Activated CD4-positive, alpha-beta T cell treated with anti-CD3 and anti-CD28 coated beads for 1 hour (primary cell): ENCODE results near the gene SOAT2.
"Not testable (repeated sequence)": the region's sequence is repeated elsewhere in the genome, so short reads cannot be mapped to it uniquely, and the experiment has no call there.

Source experiments
- DNase-seq: peaks from one replicate; pipeline ENCODE4 v3.0.0-alpha.2; 2020

The SOAT2 gene

DNA sequence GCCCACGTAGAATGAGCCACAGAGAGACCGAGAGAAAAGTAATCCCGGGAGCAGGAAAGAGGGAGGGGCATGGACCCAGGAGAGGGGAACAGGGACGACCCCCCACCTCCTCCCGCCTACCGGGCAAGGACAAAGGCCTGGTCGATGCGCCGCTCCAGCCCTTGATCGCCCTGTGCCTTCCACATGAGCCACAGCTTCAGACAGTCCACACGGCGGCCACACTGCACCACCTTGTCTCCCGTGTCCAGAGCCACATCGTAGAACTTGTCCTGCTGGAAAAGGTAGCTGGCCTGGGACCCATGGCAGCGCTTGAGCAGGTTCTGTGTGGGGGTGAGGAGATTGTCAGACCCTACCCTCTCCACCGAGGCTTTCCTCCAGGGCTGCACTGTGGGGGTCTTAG lies 56.7 kb downstream of the SOAT2 start:
- DNase-seq, result no peak

DNA sequence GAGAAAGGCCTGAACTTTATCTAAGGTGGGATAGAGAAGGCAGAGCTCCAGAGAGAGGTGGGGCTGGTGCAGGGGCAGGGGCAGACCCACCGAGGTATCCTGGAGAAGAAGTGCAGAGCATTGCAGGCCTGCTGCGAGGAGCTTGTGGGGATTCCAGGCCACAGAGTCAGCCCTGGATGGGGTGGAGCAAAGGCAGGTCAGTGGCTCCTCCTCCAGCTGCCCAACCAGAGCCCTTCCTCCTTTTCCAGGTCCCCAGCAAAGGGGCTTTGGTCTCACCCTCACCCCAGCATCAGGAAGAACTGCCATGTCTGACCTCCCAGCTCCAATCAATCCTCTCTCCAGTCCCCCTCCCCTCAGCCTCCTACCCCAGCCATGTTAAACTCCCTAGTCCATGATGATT lies 57.4 kb downstream of the SOAT2 start:
- DNase-seq, result no peak

GRCh38 chr12:53161119-53161911 lies 58.0 kb downstream of the SOAT2 start:
- no peak for DNase-seq

DNA sequence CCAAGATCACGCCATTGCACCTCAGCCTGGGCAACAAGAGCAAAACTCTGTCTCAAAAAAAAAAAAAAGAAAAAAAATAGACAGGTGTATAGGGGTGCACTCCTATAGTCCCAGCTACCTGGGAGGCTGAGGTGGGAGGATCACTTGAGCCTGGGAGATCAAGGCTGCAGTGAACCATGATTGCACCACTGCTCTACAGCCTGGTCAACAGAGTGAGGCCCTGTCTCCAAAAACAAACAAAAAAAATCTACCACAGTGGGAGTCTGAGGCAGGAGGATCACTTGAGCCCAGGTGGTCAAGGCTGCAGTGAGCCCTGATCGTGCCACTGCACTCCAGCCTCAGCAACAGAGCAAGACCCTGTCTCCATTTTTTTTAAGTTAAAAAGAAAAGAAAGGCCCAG lies 59.7 kb downstream of the SOAT2 start:
- DNase-seq, result not testable (repeated sequence)

GRCh38 chr12:53166837-53167236 lies 63.6 kb downstream of the SOAT2 start:
- no peak for DNase-seq

- DNase-seq, result no peak
Observed at GRCh38 chr12:53169644-53170043, 66.4 kb downstream of the SOAT2 start.

DNA sequence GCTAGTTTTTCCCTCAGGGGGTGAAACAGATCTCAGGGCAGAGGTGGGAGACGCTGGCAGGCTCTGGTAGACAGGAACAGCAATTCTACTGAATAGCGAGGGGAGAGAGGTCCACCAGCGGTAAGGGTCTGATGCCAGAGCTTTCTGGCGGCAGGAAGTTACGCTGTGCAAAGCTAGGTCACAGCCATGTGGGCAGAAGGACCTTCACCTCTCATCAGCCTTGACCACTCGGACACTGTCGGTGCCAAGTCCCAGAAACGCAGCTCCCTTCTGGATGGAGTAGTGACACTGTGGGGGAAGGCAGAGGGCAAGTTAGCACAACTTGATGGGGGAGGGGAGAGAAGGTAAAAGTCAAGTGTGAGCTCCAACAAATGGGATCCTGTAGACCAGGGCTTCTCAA lies 66.9 kb downstream of the SOAT2 start:
- DNase-seq, result no peak

DNA sequence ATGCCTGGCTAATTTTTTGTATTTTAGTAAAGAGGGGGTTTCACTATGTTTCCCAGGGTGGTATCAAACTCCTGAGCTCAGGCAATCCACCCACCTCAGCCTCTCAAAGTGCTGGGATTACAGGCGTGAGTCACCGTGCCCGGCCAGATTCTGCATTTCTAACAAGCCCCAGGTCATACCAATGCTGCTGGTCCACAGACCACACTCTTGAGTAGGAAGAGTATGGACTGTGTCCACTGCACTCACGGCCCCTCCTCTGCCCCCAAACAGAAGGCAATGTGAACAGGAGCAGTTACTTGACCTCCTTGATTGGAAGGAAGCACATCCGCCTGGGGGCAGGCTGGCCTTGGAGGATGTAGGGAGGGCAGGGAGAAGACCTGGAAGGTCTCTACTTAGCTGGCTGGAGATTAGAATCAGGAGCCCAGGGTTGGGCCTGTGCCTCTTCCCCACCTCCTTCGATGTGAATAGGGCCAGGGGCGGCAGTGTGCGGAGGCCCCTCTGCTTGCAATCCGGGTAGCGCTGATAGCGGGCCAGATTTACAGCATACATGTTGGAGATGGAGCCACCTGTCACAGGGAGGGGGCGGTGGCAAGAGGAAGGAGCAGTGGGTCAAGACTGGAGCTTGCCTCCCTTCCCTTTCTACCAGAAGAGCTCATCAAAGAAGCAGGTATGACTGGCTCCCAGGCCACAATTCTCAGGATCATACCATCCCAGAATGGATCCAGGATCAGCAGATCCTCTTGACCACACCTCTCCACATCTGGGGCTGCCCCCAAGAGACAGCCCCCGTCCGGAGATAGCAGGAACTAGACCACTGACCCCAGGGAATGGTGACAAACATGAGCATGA lies 67.8 kb downstream of the SOAT2 start:
- no peak for DNase-seq

GRCh38 chr12:53171725-53172329 lies 68.5 kb downstream of the SOAT2 start:
- DNase-seq, result no peak

DNA sequence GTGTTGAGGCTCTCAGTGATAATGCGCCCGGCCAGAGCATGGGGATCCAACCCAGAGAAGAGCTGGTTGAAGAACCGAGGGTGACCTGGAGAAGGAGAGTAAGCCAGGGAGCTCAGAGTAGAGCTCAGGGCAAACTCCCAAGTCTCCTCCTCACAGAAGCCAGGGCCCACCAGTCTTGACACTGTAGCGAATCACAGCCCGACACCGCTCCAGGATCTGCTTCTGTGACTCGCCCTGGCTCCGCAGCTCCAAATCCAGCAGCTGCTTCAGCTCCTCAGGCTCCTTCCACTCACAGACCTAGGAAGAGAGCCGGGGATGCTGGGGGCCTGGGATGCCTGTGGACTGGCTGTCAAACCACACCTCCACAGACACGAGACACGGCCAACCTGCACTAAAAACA lies 69.1 kb downstream of the SOAT2 start:
- DNase-seq, result no peak

DNA sequence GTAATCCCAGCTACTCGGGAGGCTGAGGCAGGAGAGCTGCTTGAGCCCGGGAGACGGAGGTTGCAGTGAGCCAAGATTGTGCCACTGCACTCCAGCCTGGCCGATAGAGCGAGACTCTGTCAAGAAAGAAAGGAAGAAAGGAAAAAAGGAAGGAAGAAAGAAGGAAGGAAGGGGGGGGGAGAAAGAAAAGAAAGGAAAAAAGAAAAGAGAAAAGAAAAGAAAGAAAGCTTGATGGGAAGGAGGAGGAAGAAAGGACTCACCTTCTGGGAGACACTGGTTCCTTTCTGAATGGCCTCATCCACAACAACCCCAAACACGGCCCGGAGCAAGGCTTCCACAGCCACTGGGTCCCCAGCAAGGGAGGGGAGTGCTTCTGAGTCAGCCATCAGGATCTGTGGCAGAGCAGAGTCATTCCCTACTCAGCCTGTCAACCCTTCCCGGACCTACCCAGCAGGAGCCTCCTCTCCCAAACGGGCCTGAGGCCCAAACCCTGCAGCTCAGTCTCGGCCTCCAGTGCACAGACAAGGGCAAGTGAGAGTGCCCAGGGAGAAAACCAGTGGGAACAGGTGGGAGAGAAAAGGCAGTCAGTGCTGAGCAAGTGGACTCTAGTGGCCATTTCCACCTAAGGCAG lies 69.9 kb downstream of the SOAT2 start:
- DNase-seq, result no peak
